Spleen (tissue), 7 donors: ENCODE data around the gene KPNA1.

ENCODE experiments used
- CTCF ChIP-seq, 11 experiments: fragments of 200-600 bp in 7 of 11; fragments of 450-650 bp in 4 of 11; sonication (generic) in 4 of 11; IDR thresholded peaks in 8 of 11; conservative IDR thresholded peaks in 3 of 11; 1 replicate in 7 of 11; 2 replicates in 4 of 11; pipeline versions ENCODE4 v1.4.0 to v1.8.0; 2016 to 2021; ENCODE audit warnings: antibody characterized with exemption in 11 of 11, inconsistent platforms in 4 of 11, mild to moderate bottlenecking in 1 of 11
- POLR2A ChIP-seq, 3 donors: fragments of 450-650 bp; IDR thresholded peaks; one replicate each; pipeline ENCODE4 v1.5.1; 2017; ENCODE audit warnings: antibody characterized with exemption in 3 of 3, mild to moderate bottlenecking in 1 of 3
- POLR2AphosphoS5 ChIP-seq, 3 donors: sonication (generic); formaldehyde crosslinking; IDR thresholded peaks; one replicate each; pipeline ENCODE4 v1.5.1; 2017; ENCODE audit warnings: antibody characterized with exemption in 3 of 3
- donor health status: DM: no; HTN: no; CAD: no; lungs with moderate emphysema.
- donor health status: DM: no; HTN: no; CAD: no.
- donor health status: DM: no; HTN: no; CAD: no.

- TF ChIP-seq CTCF (IDR thresholded peaks at IDR 0.05 in 8 of 11, conservative IDR thresholded peaks at IDR 0.05 in 3 of 11): no peak
- TF ChIP-seq POLR2A (IDR thresholded peaks at IDR 0.05): no peak
- TF ChIP-seq POLR2AphosphoS5 (IDR thresholded peaks at IDR 0.05): no peak
Measured at GRCh38 chr3:122493296-122493695, 21.4 kb downstream of the KPNA1 start.
